ENCODE measurements around the gene AKR1C8.
"Not testable (repeated sequence)": the region's sequence is repeated elsewhere in the genome, so short reads cannot be mapped to it uniquely, and the experiment has no call there.

AKR1C8 gene

DNA sequence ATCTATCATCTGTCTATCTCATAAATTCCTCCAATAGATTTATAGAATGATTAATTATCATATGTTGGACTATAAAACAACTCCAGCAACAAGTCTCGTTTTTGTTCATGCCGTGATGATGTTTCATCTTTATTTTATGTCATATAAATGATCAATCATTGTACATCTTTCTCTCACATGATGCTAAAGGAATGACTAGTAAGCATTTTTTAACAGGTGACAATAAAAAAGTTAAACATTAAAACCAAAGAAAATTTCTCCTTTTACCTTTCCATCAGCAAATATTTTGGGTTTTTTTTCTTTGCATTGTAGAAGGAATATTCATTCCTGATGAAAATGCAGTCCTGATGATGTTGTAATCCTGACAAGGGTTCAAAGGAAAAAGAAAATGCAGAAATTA is 49.4 kb downstream of the AKR1C8 start:
- H3K36me3 ChIP-seq = no peaks in the 10 kb centered on the region
- H3K27ac ChIP-seq = no peak overlapping the region
- no peak for DNase-seq
- no peak overlapping the region for H3K4me3 ChIP-seq (ENCODE audit: low read depth, low read length)
- no peaks in the 10 kb centered on the region for H3K27me3 ChIP-seq (ENCODE audit: insufficient read depth, low read depth, severe bottlenecking)
- TF ChIP-seq CTCF (IDR thresholded peaks at IDR 0.05; ENCODE audit: low read depth, low read length) = no peak
- no peaks in the 10 kb centered on the region for H3K9me3 ChIP-seq (ENCODE audit: severe bottlenecking)

DNA sequence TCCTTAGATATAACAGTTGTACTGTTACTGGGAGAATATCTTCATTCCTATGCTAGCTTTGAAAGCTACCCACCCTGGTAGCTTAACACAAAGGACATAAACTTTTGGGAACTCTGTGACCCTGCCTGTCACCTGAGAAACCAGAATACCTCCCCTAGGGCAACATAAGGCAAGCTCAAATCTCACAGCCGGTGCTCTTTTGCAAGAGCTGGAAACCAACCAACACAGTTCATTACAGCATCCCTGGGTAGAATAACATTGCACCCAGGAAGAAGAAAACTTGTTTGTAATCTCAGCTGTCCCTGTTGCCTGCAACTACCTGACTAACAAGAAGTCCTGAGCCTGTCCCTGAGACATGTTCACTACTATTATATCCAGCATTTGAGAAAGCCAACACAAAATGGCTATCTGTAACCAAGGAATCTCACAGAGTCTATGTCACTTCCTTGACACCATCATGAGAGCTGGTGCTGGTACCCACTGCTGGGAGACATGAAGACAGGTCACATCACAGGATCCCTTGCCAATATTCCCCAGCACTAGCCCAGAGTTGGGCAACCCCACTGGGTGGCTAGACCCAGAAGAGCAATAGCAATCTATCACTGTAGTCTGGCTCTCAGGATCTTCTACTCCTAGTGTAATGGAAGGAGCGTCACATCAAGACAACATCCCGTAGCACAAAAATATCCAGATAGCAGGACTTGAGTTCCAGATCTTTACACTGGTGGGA is 59.5 kb downstream of the AKR1C8 start:
- no peak for DNase-seq
- peaks cover 2% of the 10 kb centered on the region for H3K27me3 ChIP-seq (ENCODE audit: insufficient read depth, low read depth, severe bottlenecking)

DNA sequence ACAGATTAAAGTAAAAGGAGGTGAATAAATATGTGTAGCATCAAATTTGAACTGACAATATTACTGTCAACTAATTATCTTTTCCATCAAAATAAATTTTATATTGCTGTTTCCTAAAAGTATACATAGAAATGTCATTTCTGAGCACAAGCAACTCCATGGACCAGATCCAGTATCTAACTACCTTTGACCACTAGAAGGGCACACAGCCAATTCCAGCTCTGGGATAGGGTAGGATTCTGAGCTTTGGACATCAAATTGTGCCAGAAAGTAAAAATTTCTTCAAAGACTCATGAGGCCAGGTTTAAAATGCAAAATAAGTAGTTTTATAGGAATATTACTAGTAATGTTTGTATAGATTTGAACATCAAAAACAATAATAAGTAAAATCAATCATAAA is 61.1 kb downstream of the AKR1C8 start:
- Histone ChIP-seq H3K36me3 (no peaks in the 10 kb centered on the region), H3K9me3 (ENCODE audit: severe bottlenecking) (no peaks in the 10 kb centered on the region), H3K4me3 (ENCODE audit: low read depth, low read length) (no peak overlapping the region), H3K27me3 (ENCODE audit: insufficient read depth, low read depth, severe bottlenecking) (peaks cover 2% of the 10 kb centered on the region), H3K27ac (no peak overlapping the region)
- TF ChIP-seq CTCF (IDR thresholded peaks at IDR 0.05; ENCODE audit: low read depth, low read length) = no peak
- DNase-seq = no peak

More for the DNA sequence above, 59.5 kb downstream of the AKR1C8 start:
- no peak overlapping the region for H3K4me3 ChIP-seq (ENCODE audit: low read depth, low read length)
- H3K9me3 ChIP-seq (ENCODE audit: severe bottlenecking) = no peaks in the 10 kb centered on the region
- no peak overlapping the region for H3K27ac ChIP-seq
- no peaks in the 10 kb centered on the region for H3K36me3 ChIP-seq
- no peak for TF ChIP-seq CTCF (IDR thresholded peaks at IDR 0.05; ENCODE audit: low read depth, low read length)

- not testable (repeated sequence) for DNase-seq; H3K9me3 ChIP-seq (ENCODE audit: severe bottlenecking)
Observed at GRCh38 chr10:5119997-5120396, 65.0 kb downstream of the AKR1C8 start.

GRCh38 chr10:5117026-5117425 is 67.9 kb downstream of the AKR1C8 start:
- no peak for DNase-seq
- no peak overlapping the region for H3K4me3 ChIP-seq (ENCODE audit: low read depth, low read length)
- H3K36me3 ChIP-seq = no peaks in the 10 kb centered on the region
- H3K27ac ChIP-seq = no peak overlapping the region
- no peaks in the 10 kb centered on the region for H3K9me3 ChIP-seq (ENCODE audit: severe bottlenecking)
- H3K27me3 ChIP-seq (ENCODE audit: insufficient read depth, low read depth, severe bottlenecking) = peaks cover 2% of the 10 kb centered on the region
- no peak for TF ChIP-seq CTCF (IDR thresholded peaks at IDR 0.05; ENCODE audit: low read depth, low read length)

More at GRCh38 chr10:5119997-5120396, 65.0 kb downstream of the AKR1C8 start:
- H3K4me3 ChIP-seq (ENCODE audit: low read depth, low read length); H3K36me3 ChIP-seq; H3K27ac ChIP-seq; H3K27me3 ChIP-seq (ENCODE audit: insufficient read depth, low read depth, severe bottlenecking): not testable (repeated sequence)

- H3K9me3 ChIP-seq (ENCODE audit: severe bottlenecking) = no peaks in the 10 kb centered on the region
- no peak for TF ChIP-seq CTCF (IDR thresholded peaks at IDR 0.05; ENCODE audit: low read depth, low read length)
- H3K27ac ChIP-seq = no peak overlapping the region
- H3K36me3 ChIP-seq = no peaks in the 10 kb centered on the region
- no peak for DNase-seq
- H3K4me3 ChIP-seq (ENCODE audit: low read depth, low read length) = no peak overlapping the region
- peaks cover 2% of the 10 kb centered on the region for H3K27me3 ChIP-seq (ENCODE audit: insufficient read depth, low read depth, severe bottlenecking)
Observed at GRCh38 chr10:5116621-5117020, 68.3 kb downstream of the AKR1C8 start.

DNA sequence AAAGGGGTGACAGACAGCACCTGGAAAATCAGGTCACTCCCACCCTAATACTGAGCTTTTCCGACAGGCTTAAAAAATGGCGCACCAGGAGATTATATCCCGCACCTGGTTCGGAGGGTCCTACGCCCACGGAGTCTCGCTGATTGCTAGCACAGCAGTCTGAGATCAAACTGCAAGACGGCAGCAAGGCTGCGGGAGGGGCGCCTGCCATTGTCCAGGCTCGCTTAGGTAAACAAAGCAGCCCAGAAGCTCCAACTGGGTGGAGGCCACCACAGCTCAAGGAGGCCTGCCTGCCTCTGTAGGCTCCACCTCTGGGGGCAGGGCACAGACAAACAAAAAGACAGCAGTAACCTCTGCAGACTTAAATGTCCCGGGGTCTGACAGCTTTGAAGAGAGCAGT is 75.1 kb downstream of the AKR1C8 start:
- not testable (repeated sequence) for DNase-seq; H3K9me3 ChIP-seq (ENCODE audit: severe bottlenecking); H3K27ac ChIP-seq; H3K4me3 ChIP-seq (ENCODE audit: low read depth, low read length); H3K27me3 ChIP-seq (ENCODE audit: insufficient read depth, low read depth, severe bottlenecking); H3K36me3 ChIP-seq
